Activated T-cell treated with anti-CD3 and anti-CD28 coated beads, Interleukin-2, amount 50 U/mL, for 24 hours (primary cell): ENCODE measurements around the gene MPI.

Source experiments
- DNase-seq: peaks from one replicate; pipeline ENCODE4 v3.0.0-alpha.2; 2020
- H3K27ac Mint-ChIP-seq: 2 replicates; pipeline ENCODE4 v1.8.0; 2020; ENCODE audit warnings: mild to moderate bottlenecking, mixed read lengths
- H3K27me3 Mint-ChIP-seq: 2 replicates; pipeline ENCODE4 v1.8.0; 2020; ENCODE audit warnings: mixed read lengths
- H3K36me3 Mint-ChIP-seq: 2 replicates; pipeline ENCODE4 v1.8.0; 2020; ENCODE audit warnings: low read depth, mixed read lengths
- H3K4me1 Mint-ChIP-seq: 2 replicates; pipeline ENCODE4 v1.8.0; 2020; ENCODE audit warnings: low read depth, mixed read lengths
- H3K4me3 Mint-ChIP-seq: 2 replicates; pipeline ENCODE4 v1.8.0; 2020; ENCODE audit warnings: mild to moderate bottlenecking, moderate library complexity, mixed read lengths
- H3K9me3 Mint-ChIP-seq: 2 replicates; pipeline ENCODE4 v1.8.0; 2020; ENCODE audit warnings: mixed read lengths

The MPI gene

DNA sequence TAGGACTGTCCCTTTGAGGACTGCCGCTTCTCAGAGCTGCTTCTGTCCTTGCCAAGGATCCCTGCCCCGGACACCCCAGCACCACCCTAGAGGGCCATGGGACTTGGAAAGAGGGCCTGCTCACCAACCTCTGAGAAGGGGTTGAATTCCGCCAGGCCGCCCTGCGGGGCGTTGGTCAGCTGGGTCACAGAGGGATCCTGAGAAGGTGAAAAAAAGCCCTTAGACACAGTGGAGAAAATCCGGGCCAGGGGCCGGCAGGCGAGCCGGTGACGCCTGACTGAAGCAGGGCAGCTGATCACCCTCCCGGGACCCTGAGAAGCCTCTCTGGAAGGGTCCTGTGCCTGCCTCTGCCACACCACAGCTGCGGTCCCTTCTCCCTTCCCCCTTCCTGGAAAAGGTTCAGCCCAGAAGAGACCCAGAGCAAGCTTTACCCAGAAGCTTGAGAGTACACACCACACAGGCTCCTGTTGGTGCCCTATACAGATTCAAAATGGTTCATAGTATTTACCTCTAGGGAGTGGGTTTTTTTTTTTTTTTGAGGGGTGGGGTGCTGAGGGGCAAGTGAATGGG, 35.3 kb upstream of the MPI start:
- Mint-ChIP-seq H3K4me1 (peaks cover 32% of the 10 kb centered on the region), H3K27me3 (no peaks in the 10 kb centered on the region), H3K36me3 (peaks cover 66% of the 10 kb centered on the region), H3K4me3 (no peak overlapping the region), H3K27ac (no peak overlapping the region), H3K9me3 (no peaks in the 10 kb centered on the region)
- DNase-seq = no peak

DNA sequence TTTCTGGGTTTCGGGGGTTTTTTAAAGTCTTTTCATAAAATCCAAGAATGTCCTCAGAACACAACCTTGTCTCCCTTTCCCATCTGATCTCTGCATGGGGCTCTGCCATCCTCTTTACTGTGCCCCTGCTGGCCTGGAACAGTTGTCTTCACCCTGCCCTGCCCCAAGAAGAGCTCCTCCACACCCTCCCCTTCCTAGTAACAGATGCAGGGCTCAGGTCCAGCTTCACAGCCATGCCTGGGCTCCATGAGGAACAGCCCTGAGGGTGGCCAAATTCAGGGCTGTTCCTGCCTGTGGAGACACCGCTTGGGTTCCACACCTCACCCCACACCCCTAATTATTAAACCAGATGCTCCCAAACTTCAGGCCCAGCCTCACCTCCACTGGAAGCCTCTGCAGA, 34.0 kb upstream of the MPI start:
- Mint-ChIP-seq H3K9me3 (no peaks in the 10 kb centered on the region), H3K4me1 (peaks cover 35% of the 10 kb centered on the region), H3K27ac (peak overlapping the region; percentile 88), H3K4me3 (no peak overlapping the region), H3K27me3 (no peaks in the 10 kb centered on the region), H3K36me3 (peaks cover 54% of the 10 kb centered on the region)
- no peak for DNase-seq

DNA sequence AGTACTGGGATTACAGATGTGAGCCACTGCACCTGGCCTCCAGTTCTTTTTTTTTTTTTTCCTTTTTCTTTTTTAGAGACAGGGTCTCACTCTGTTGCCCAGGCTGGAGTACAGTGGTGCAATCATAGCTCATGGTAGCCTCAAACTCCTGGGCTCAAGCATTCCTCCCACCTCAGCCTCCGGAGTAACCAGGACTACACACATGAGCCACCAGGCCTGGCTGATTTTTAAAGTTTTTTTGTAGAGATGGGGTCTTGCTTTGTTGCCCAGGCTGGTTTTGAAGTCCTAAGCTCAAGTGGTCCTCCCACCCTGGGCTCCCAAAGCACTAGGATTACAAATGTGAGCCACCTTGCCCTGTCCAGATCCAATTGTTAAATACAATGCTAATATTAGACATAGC, 33.3 kb upstream of the MPI start:
- H3K27ac Mint-ChIP-seq = peak overlapping the region; percentile 79
- H3K4me3 Mint-ChIP-seq = no peak overlapping the region
- H3K36me3 Mint-ChIP-seq = peaks cover 51% of the 10 kb centered on the region

DNA sequence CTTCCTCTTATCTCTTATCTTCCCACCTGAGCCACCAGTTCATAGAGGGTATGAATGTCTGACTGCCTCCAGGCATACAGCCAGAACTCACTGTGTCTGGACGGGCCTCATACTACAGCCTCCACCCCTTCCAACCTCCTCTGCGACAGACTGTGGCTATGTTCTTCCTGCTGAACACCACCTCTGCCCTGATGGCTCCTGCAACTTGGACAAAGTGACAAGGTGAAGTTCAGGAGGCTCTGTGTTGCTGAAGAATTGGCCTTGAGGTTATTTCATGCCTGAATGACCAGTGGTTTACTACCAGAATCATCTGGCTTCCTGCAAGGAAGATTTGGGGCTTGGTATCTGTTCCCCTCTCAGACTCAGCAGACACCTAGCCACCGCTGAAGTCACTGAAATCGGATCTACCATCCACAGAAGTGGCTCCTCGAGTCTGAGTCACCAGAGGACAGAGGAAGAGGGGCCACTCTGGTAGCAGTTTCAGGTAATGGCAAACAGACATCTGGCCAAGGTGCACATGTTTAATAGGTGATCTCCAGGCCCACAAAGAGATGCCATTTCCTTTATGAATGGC, 32.7 kb upstream of the MPI start:
- H3K4me3 Mint-ChIP-seq = no peak overlapping the region
- peaks cover 45% of the 10 kb centered on the region for H3K36me3 Mint-ChIP-seq
- peaks cover 39% of the 10 kb centered on the region for H3K4me1 Mint-ChIP-seq
- no peaks in the 10 kb centered on the region for H3K27me3 Mint-ChIP-seq
- no peak for DNase-seq
- peak overlapping the region; percentile 79 for H3K27ac Mint-ChIP-seq
- H3K9me3 Mint-ChIP-seq = no peaks in the 10 kb centered on the region

More for the DNA sequence above, 33.3 kb upstream of the MPI start:
- peaks cover 39% of the 10 kb centered on the region for H3K4me1 Mint-ChIP-seq
- DNase-seq = no peak
- H3K9me3 Mint-ChIP-seq = no peaks in the 10 kb centered on the region
- H3K27me3 Mint-ChIP-seq = no peaks in the 10 kb centered on the region

DNA sequence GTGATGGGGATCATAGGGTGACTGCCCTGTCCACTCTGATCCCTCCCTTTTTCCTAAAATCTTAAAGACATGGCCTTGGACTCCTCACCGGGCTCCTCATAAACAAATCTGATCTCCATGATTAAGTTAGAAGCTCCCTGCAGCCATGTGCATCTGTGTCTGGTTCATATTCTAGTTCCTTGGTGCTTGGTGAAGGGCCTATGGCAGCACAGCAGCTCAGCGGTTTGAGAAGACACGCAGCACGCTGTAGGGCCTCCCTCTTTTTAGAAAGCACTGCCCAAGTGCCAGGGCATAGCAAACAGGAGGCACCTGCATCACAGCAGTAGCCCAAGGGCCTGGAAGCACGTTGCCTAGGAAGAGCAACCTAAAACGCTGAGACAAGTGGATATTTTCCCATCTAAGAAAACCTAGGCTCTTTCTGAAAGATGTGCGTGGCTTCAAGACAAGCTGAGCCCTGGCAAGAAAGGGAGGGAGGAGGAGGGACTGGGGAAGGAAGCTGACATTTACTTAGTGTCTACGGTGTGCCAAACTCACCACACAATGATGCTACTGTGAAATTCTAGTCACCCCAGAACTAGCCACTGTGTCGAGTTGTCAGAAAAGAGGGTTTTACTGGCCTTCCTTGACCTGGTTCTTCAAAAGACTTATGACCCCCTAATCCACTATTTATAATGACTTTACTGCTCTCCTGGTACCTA, 32.0 kb upstream of the MPI start:
- no peak for DNase-seq
- Mint-ChIP-seq H3K4me1 (peaks cover 40% of the 10 kb centered on the region), H3K27me3 (no peaks in the 10 kb centered on the region), H3K27ac (peak overlapping the region; percentile 79), H3K4me3 (no peak overlapping the region), H3K36me3 (peaks cover 38% of the 10 kb centered on the region), H3K9me3 (no peaks in the 10 kb centered on the region)

DNA sequence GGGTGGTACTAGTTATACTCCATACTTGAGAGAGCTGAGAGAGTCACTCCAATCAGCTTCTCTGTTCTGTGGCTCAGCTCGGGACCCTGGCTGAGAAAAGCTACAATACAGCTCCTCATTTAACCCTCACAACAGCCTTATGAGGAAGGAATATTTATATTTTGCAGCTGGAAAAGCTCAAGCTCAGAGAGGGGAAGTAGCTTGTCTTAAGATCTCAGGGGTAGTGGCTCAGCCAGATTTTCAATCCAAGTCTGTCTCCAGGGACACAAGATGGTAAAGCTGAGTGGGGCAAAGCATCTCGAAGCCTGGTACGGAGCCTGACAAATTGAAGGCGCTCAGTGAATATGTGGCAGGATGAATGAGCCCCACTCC, 31.5 kb upstream of the MPI start:
- no peaks in the 10 kb centered on the region for H3K27me3 Mint-ChIP-seq
- DNase-seq = no peak
- H3K36me3 Mint-ChIP-seq = peaks cover 33% of the 10 kb centered on the region
- no peaks in the 10 kb centered on the region for H3K9me3 Mint-ChIP-seq
- H3K4me1 Mint-ChIP-seq = peaks cover 46% of the 10 kb centered on the region
- no peak overlapping the region for H3K4me3 Mint-ChIP-seq
- peak overlapping the region; percentile 79 for H3K27ac Mint-ChIP-seq

DNA sequence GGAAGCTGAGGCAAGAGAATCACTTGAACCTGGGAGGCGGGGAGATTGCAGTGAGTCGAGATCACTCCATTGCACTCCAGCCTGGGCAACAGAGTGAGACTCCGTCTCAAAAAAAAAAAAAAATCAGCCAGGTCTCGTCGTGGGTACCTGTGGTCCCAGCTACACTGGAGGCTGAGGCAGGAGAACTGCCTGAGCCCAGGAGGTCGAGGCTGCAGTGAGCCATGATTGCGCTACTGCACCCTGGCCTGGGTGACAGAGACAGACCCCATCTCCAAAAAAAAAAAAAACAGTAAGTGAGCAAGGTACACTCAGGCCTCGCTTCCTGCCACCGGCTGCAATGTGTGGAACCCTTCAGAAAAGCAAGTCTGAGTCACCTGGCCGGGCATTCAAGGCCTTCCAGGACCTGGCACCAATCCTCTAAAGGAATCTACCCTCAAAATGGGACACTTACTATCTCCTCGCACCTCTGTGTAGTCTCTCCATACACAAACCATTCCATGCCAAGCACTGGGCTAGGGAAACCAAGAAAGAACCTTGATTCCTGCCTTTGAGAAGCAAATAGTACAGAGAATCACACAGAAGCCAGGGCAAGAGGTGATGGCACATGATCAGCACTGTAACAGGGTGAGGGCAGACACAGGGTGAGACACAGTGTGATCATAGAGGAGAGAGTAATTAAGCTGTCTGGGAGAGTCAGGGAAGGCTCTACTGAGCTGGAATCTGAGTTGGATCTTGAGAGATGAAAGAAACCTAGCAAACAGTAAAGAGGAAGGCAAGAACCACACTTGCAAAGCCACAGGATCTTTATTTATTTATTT, 26.4 kb upstream of the MPI start:
- Mint-ChIP-seq H3K27me3 (no peaks in the 10 kb centered on the region), H3K4me1 (peaks cover 66% of the 10 kb centered on the region), H3K4me3 (no peak overlapping the region), H3K27ac (peak overlapping the region; percentile 88), H3K9me3 (no peaks in the 10 kb centered on the region), H3K36me3 (peaks cover 48% of the 10 kb centered on the region)
- no peak for DNase-seq

DNA sequence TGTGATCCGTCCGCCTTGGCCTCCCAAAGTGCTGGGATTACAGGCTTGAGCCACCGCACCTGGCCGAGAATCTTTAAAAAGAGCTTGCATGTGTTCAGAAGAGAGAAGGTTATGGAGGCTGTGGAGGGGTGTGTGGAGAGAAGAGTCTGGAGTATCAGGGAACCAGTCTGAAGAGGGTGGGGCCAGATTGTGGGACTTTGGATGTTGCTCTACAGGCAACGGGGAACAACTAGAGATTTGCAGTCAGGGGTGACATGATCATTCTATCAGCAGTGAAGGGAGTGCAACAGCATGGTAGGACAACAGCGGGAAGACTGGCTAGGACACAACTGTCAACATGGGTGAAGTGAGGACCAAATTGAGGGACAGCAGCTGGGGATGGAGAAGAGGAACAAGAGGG, 25.5 kb upstream of the MPI start:
- H3K4me1 Mint-ChIP-seq = peaks cover 68% of the 10 kb centered on the region
- H3K4me3 Mint-ChIP-seq = no peak overlapping the region
- no peaks in the 10 kb centered on the region for H3K9me3 Mint-ChIP-seq
- peaks cover 47% of the 10 kb centered on the region for H3K36me3 Mint-ChIP-seq
- no peak for DNase-seq
- no peaks in the 10 kb centered on the region for H3K27me3 Mint-ChIP-seq
- peak overlapping the region; percentile 73 for H3K27ac Mint-ChIP-seq

DNA sequence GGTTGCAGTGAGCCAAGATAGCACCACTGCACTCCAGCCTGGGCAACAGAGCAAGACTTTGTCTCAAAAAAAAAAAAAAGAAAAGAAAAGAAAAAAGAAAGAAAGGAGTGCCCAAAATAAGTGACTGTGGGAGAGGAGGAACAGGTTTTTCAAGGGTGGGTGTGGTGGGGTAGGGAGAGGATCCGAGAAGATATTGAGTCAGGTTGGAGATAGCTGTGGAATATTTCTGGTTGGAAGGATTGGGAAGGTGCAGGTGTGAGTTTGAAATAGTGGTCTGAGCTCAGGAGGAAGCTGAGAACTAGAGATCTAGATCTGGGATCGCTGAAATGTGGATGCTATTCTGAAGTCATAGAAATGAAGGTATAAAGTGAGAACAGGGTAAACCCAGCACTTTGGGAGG, 24.5 kb upstream of the MPI start:
- H3K4me1 Mint-ChIP-seq = peaks cover 73% of the 10 kb centered on the region
- H3K4me3 Mint-ChIP-seq = no peak overlapping the region
- no peaks in the 10 kb centered on the region for H3K27me3 Mint-ChIP-seq
- H3K9me3 Mint-ChIP-seq = no peaks in the 10 kb centered on the region
- H3K36me3 Mint-ChIP-seq = peaks cover 54% of the 10 kb centered on the region
- H3K27ac Mint-ChIP-seq = peak overlapping the region; percentile 89
- no peak for DNase-seq

DNA sequence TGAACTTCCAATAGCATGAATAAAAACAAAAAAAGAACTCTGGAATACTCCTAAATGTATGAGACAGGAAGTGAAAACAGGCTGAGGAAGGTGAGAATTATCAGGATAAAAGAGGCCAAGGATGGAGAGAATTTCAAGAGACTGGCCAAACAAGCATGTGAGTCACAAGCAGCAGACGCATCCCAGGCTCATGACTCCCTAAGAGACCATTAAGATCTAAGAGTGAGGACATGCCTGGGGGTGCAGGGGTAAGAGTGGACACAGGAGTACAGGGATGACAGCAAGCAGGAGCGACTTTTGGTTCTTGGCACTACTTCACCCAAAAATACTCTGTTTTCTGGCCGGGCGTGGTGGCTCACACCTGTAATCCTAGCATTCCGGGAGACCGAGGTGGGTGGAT, 23.8 kb upstream of the MPI start:
- H3K27me3 Mint-ChIP-seq = no peaks in the 10 kb centered on the region
- peaks cover 59% of the 10 kb centered on the region for H3K36me3 Mint-ChIP-seq
- no peak for DNase-seq
- H3K4me1 Mint-ChIP-seq = peaks cover 80% of the 10 kb centered on the region
- H3K9me3 Mint-ChIP-seq = no peaks in the 10 kb centered on the region
- H3K4me3 Mint-ChIP-seq = no peak overlapping the region
- H3K27ac Mint-ChIP-seq = peak overlapping the region; percentile 78

DNA sequence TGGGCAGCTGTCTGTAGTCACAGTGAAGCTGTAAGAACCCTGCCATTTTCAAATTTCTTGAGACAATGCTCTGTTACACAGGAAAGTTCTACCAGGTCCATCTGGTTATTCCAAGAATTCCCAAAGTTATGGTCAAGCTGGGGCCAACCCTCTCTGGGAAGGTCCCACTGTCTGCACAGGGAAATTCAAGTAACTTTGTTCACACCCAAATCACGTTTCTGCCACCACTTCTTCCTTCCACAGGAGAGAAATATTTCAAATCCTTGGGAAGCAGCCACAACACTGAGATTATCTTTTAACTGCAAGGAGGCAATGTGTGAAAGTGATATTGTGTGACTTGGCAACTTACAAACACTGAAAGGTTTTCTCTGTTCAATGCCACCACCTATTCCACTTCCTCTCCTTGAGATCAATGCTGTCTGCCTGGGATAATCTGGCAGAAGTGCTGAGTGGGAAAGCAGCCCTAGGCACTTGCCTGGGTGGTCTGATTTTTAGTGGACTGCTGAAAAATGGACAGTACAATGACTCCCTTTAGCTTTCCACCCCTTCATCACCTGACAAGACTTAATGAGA, 22.3 kb upstream of the MPI start:
- peaks cover 88% of the 10 kb centered on the region for H3K4me1 Mint-ChIP-seq
- no peaks in the 10 kb centered on the region for H3K9me3 Mint-ChIP-seq
- peak overlapping the region; percentile 90 for H3K27ac Mint-ChIP-seq
- H3K27me3 Mint-ChIP-seq = no peaks in the 10 kb centered on the region
- DNase-seq = no peak
- H3K36me3 Mint-ChIP-seq = peaks cover 60% of the 10 kb centered on the region
- H3K4me3 Mint-ChIP-seq = peak overlapping the region; percentile 32

DNA sequence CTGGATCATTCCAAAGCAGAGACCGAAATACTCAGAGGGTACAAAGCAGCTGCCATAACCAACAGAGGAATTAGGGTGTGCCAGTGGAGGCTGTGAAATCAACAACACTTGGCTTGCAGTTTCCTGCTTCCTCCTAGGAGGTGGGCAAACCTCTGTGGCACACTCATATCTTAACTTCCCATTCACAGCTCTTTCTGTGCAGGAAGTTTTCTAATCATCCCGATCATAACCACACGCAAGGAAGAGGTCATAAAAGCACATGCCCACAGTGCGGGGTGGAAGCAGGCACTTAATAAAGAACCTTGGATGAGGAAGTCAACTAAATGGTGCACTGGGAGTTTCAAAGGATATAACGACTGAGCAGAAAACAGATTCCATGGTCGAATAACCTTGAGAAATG, 21.8 kb upstream of the MPI start:
- H3K4me1 Mint-ChIP-seq = peaks cover 88% of the 10 kb centered on the region
- no peak for DNase-seq
- H3K27ac Mint-ChIP-seq = peak overlapping the region; percentile 90
- no peaks in the 10 kb centered on the region for H3K9me3 Mint-ChIP-seq
- H3K4me3 Mint-ChIP-seq = peak overlapping the region; percentile 32
- H3K27me3 Mint-ChIP-seq = no peaks in the 10 kb centered on the region
- peaks cover 65% of the 10 kb centered on the region for H3K36me3 Mint-ChIP-seq

DNA sequence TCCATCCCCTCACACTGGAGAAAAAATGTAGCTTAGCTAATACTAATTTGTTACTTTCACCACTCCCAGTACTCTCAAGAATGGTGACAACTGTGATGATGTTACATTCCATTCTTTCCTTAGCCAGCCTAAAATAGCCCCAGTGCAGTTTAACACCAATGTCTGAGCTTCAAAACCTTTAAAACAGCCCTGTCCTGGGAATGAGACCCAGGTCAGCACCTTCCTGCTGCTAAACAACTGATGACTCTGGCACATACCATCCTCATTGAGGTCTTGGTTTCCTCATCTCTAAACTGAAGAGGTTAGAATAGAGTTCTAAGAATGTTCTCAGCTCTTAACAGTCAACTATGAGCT, 20.5 kb upstream of the MPI start:
- no peak for DNase-seq
- peak overlapping the region; percentile 93 for H3K4me3 Mint-ChIP-seq
- no peaks in the 10 kb centered on the region for H3K9me3 Mint-ChIP-seq
- peaks cover 84% of the 10 kb centered on the region for H3K4me1 Mint-ChIP-seq
- H3K27ac Mint-ChIP-seq = peak overlapping the region; percentile 91
- no peaks in the 10 kb centered on the region for H3K27me3 Mint-ChIP-seq
- peaks cover 59% of the 10 kb centered on the region for H3K36me3 Mint-ChIP-seq

DNA sequence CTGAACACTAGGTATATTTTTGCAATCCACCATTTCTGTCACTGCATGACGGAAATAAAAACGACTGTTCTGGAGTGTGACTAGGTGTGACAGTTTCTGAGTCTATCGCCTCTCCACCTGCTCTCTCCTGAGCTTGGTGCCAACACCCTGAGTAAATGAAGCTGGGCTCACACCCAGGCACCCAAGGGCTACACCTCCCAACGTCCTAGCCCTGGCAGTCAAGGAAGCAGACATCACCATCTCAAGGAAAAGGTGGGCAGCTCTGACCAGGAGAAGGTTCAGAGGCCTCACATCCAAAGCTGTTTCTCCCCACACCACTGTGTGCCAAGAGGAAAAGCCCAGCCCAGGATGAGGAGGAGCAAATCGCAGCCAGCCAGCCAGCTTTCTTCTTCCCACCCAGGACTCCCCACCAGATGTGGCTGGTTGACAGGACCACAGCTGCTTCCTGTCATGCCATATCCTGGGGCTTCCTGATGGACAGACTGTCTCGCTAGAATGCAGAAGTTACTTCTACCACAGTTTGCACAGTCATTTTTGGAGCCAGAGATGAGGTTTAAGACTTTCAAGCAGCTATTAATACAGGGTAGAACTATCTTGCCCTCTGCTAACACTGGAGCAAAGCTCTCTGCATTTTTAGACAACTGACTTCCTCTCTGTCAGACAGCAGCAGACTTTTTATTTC, 20.0 kb upstream of the MPI start:
- Mint-ChIP-seq H3K27ac (peak overlapping the region; percentile 91), H3K4me3 (peak overlapping the region; percentile 93), H3K4me1 (peaks cover 81% of the 10 kb centered on the region), H3K9me3 (no peaks in the 10 kb centered on the region), H3K27me3 (no peaks in the 10 kb centered on the region), H3K36me3 (peaks cover 57% of the 10 kb centered on the region)
- no peak for DNase-seq
